Stimulated activated CD4-positive, alpha-beta T cell treated with anti-CD3 and anti-CD28 coated beads, Interleukin-4, amount 100 ng/mL, for 1 hour (primary cell): Measurements from ENCODE around the gene SNRNP27.
A peak's percentile ranks its signal among the peaks of the same experiment; 100 is the strongest.

Experiments
- DNase-seq: peaks from one replicate; pipeline ENCODE4 v3.0.0-alpha.2; 2020

Gene SNRNP27

GRCh38 chr2:69917852-69918251, 24.1 kb downstream of the SNRNP27 start:
- no peak for DNase-seq

DNA sequence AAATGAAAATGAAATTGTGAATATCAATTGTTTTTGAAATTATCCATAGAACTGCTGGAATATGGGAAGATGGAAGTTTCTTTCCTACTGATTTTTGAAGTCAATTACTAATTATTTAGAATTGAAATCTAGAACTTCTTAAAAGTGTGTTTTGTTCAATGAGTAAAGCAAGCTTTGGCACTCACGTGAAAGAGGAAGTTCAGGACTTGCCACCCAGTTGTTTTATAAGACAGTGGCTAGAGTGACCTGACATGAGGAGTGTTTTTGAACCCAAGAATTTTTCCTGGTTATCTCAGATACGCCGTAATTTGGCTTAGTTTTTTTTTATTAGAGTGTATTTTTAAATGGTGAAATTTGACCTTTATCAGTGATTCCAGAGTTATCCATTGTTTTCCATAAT, 24.6 kb downstream of the SNRNP27 start:
- no peak for DNase-seq

- DNase-seq: no peak
Measured at GRCh38 chr2:69923116-69923515, 29.4 kb downstream of the SNRNP27 start.

DNA sequence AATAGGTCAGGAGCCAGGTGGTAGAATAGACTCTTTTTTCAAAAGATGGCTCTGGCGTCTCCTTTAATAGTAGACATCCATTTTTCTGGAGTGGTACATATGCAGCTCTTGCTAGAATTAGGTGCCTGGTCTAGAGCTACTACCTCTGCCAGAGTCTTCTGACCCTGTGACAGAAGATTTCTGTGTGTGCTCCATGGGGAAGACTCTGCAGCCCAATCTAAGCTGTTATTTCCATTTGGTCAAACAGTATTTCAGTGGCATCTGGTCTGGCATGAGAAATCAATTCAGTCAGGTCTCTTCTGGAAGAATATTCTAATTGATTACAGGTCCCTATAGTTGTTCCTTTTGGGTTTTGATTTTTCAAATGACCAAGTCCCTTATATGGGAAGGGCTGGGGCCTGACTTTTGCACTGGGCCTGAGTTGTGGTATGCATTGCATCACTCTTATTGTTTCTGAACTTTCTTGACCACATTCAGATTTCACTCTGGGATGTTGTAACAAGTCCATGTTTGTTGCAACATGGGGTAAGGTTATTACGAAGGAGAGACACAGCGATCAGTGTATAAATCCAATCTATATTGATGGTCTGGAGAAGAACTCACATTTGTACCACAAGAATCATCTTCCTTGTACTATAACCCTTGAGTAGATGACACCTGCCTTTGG, 33.2 kb downstream of the SNRNP27 start:
- no peak for DNase-seq

DNA sequence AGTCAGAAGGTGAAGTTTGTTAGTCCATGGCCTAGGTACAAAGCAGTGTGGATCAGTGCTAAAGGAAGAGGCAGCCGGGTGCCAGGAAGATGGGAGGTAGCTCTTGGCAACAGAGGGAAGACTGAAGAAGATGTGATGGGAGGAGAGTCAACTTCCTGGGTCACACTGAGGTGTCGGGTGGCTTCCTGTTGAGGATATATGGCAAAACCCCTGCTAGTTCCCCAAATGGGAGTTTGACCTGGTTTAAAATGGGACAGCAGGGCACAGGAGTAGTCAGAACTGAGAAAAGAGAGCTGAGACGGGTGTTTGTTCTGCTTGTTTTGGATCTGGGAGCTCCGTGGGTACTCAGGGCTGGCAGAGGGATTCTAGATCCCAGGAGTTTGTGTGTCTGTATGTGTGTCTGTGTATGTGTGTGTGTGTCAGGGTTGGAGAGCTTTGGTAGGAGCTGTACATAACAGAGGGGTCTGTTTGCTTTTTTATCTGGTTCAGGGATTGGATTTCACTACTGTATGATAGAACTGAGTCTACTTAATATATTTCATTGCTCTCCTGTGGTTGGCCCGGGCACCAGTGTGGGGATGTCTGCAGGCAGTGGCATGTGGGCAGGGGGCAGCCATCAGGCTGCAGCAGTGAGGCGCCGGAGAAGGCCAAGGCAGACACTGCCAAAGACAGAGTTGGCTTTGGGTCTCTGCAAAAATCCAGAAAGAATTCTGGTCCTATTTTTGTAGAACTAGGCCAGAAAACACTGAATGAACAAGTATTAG, 38.3 kb downstream of the SNRNP27 start:
- no peak for DNase-seq

GRCh38 chr2:69932596-69932922, 38.8 kb downstream of the SNRNP27 start:
- DNase-seq: no peak

DNA sequence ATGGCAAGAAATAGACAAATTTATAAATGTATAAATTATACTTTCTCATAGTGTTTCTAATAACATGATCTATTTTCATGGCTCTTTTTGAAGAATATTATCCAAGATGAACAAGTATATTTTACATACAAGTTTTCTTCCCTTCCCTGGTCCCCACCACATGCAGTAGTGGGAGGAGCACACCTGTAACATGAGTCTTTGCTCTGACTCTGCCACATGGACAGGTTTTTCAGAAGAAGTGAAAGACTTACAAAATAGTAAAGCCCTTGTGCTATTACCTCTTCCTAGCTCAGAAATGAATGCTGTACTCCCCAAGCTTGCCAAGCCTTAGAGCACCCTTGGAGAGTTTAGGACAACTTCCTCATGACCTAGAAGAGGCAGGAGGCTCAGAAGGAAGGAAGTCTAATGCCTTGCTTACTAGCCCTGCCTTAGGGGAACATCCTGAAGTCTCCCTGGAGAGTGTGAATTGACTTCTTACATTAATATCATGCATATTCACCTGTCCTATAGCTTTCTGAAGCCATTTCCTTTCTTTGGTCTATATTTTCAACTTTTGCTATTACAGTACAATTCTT, 39.6 kb downstream of the SNRNP27 start:
- DNase-seq: no peak

- no peak for DNase-seq
Measured at GRCh38 chr2:69933839-69934613, 40.3 kb downstream of the SNRNP27 start.

DNA sequence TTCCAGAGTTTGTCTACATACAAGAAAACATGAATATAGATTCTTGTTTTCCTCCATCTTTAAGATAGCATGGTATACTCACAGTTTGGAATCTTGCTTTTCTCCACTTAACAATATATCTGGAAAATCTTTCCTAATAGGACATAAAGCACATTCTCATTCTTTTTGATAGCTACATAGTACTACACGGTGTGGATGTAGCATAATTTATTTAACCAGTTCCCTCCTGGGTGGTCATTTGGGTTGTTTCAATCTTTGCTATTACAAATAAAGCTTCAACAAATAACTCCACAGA, 40.8 kb downstream of the SNRNP27 start:
- no peak for DNase-seq

GRCh38 chr2:69935011-69935410, 41.3 kb downstream of the SNRNP27 start:
- DNase-seq: no peak

DNA sequence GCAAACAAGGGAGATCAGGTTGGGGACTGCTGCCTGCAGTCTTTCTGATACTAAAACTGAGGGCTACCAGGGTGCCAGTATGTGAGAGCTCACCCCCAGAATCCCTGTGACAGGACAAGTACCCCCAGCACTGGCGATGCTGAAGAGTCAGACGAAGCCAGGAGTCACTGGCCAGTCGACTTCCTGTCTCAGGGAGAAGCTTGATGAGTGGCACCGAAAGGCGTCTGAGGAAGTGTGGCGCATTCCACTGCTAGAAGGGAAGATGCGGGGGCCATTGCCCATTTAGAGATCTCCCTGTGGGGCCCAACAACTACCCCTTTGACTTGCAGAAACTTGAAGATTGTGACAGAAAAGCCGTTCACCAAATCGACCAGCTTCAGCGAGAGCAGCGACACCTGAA, 43.1 kb downstream of the SNRNP27 start:
- DNase-seq: no peak

DNA sequence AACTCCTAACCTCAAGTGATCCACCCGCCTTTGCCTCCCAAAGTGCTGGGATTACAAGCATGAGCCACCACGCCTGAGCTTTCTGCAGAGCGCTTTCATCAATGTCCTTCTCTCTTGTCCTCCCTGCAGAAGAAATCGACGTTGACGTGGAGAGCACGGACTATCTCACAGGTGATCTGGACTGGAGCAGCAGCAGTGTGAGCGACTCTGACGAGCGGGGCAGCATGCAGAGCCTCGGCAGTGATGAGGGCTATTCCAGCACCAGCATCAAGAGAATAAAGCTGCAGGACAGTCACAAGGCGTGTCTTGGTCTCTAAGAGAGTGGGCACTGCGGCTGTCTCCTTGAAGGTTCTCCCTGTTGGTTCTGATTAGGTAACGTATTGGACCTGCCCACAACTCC, 44.2 kb downstream of the SNRNP27 start:
- no peak for DNase-seq

DNA sequence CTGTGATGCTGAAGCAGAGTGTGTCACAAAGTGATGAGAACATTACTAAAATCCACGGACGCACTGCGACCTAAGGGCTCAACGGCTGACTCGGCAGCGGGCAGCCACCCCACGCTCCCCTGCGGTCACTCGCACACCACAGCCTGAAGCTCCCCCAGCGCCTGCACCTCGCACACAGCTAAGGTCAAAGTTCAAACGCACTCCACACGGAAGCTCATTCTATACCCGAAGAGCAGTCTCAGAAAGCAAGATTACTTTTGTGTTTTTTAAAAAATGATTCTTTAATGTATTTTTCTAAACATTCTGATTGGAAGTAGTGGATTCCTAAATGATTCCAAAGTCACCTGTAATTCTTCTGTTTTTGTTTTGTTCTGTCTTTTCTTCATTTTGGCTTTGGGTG, 46.0 kb downstream of the SNRNP27 start:
- DNase-seq: no peak

DNA sequence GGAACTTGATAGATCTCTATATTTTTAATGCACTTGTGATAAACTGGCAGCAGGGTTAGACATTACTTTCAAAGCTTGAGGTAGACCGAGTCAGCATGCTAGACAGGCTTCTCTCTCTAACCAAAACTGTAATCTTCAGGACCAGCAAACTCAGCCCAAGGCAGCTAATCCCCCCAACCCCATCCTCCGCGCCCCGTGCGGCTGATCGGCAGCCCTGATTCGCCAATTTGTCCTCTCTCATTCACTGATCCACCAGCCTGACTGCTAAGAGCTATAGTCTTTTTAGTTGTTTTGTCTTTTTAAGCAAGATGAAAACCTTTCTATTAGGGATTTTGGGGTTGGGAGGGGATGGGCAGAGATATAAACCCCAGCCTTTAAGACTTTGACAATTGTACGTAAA, 46.9 kb downstream of the SNRNP27 start:
- DNase-seq: no peak

- DNase-seq: no peak
Measured at GRCh38 chr2:69943000-69943842, 49.5 kb downstream of the SNRNP27 start.

GRCh38 chr2:69943843-69944525, 50.2 kb downstream of the SNRNP27 start:
- DNase-seq: no peak

- DNase-seq: no peak
Measured at GRCh38 chr2:69944756-69945155, 51.0 kb downstream of the SNRNP27 start.

DNA sequence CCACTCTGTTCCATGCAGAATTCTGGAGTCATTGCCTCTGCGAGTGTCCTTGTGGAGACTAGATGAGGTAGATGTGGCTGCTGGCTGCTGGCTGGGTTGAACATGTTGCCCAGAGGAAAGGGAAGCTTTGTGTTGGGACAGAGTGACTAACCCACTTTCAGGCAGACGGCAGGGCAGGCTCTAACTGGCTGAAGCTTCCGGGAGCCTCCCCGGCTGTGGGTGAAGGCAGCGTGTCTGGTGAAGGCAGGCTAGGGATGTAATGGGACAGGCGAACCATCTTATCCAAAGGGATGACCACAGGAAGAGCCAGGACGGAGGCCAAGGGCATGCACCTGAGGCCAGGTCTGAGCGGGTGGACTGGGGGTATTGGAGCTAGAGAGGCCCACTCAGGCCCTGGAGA, 51.7 kb downstream of the SNRNP27 start:
- no peak for DNase-seq

- DNase-seq: no peak
Measured at GRCh38 chr2:69945941-69946340, 52.2 kb downstream of the SNRNP27 start.

DNA sequence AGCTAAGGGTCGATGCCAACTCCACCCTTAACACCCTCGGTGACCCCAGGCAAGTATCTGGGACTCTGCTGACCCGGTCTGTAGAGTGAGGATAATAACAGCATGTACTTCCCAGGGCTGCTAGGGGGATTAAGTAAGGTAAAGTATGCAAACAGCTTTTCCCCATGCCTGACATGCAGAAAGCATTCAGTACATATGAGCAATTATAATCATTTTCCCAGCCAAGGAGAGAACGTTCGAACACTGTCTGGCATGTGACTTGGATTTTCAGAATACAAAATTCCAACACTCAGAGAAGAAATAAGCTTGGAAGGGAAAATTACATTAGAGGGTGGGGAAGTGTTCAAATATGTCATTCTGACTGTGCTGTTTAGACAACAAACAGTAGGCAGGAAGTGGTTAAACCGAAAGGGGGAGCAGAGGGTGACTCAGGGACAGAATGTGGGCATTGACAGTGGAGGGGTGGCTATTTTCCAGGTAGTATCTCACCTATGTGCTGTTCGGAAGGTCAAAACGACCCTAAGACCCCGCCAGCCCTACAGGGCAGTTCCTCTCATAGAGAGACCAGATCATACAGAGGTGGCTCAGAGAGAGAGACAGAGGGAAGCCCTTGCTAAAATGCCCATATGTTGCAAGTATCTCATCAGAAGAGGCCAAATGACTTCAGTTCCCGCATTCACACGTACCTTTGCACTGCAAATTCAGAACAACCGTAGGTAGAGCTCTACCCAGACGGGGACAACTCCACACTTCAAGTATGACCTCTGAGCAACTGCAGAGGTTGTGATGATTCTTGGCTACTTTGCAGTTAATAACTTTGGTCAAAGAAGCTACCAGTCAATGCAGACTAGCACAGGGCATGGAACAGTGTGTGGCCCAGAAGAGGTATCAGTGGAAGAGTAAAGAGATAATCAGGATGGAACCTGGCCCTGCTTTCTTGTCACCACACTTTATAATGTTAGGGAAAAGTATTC, 52.9 kb downstream of the SNRNP27 start:
- DNase-seq: peak; percentile 9

GRCh38 chr2:69947325-69947931, 53.7 kb downstream of the SNRNP27 start:
- no peak for DNase-seq
